HG03558 (cell line): ENCODE results near the gene NEAT1.
"Not testable (repeated sequence)": the region's sequence is repeated elsewhere in the genome, so short reads cannot be mapped to it uniquely, and the experiment has no call there.

Experiments used
- ATAC-seq: cut with Tn5 transposase; IDR thresholded peaks from one replicate; pipeline ENCODE4 v1.9.1; 2021; ENCODE audit warnings: moderate number of reproducible peaks; ENCODE audit not compliant: unreplicated experiment; ENCODE audit errors: extremely low read depth

NEAT1 gene

GRCh38 chr11:65445604-65446445, 23.2 kb downstream of the NEAT1 start:
- no peak for ATAC-seq

DNA sequence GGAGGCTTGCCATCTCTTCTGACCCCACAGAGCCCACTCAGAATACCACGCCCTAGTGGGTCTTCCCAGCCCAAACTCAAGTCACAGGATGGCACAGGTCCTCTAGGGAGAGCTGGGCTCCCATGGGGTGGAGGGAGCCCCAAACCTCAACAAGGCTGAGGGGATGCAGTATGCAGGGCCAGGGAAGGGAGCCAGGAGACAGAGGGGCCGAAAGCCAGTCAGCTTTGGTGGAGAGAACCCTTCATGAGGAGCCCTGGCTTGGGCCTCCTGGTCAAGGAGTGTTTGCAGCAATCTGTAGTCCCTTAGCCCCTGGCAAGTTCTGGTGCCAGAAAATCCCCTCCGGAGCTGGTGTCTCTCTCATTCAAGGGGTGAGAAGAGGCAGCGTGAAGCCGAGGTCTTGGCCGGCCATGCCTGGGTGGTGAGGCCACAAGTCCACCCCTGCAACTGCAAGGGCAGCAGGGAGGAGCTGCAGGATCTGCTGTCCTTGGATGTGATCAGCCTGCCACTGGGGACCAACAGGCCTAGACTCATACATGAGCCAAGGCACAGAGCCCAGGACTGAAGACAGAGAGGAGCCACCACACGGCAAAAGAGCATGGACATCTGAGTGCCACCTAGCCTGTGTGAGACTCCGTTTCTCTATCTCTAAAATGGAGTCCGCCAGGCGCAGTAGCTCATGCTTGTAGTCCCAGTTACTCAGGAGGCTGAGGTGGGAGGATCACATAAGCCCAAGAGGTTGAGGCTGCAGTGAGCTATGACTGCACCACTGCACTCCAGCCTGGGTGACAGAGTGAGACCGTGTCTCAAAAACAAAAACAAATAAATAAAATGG, 24.1 kb downstream of the NEAT1 start:
- ATAC-seq = no peak

GRCh38 chr11:65448074-65448417, 25.4 kb downstream of the NEAT1 start:
- no peak for ATAC-seq

GRCh38 chr11:65448418-65449105, 26.0 kb downstream of the NEAT1 start:
- ATAC-seq = no peak

DNA sequence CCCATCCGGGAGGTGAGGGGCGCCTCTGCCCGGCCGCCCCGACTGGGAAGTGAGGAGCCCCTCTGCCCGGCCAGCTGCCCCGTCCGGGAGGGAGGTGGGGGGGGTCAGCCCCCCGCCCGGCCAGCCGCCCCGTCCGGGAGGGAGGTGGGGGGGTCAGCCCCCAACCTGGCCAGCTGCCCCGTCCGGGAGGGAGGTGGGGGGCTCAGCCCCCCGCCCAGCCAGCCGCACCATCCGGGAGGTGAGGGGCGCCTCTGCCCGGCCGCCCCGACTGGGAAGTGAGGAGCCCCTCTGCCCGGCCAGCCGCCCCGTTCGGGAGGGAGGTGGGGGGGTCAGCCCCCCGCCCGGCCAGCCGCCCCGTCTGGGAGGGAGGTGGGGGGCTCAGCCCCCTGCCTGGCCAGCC, 28.7 kb downstream of the NEAT1 start:
- not testable (repeated sequence) for ATAC-seq

GRCh38 chr11:65452259-65452658, 29.7 kb downstream of the NEAT1 start:
- not testable (repeated sequence) for ATAC-seq

GRCh38 chr11:65452806-65453490, 30.4 kb downstream of the NEAT1 start:
- no peak for ATAC-seq

DNA sequence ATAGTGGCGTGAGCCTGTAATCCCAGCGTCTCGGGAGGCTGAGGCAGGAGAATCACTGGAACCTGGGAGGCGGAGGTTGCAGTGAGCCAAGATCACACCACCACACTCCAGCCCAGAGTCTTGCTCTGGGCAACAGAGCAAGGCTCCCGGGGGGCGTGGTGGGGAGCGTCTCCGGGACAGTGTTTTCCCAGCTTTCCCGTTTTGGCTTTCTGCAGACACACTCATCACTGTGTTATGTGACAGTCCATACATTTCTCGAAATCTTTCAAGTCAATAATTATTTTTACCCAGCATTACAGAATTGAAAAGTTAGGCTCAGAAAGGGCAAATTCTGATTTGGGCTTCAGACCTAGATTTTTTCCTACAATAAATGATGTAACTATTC, 31.7 kb downstream of the NEAT1 start:
- ATAC-seq = no peak

DNA sequence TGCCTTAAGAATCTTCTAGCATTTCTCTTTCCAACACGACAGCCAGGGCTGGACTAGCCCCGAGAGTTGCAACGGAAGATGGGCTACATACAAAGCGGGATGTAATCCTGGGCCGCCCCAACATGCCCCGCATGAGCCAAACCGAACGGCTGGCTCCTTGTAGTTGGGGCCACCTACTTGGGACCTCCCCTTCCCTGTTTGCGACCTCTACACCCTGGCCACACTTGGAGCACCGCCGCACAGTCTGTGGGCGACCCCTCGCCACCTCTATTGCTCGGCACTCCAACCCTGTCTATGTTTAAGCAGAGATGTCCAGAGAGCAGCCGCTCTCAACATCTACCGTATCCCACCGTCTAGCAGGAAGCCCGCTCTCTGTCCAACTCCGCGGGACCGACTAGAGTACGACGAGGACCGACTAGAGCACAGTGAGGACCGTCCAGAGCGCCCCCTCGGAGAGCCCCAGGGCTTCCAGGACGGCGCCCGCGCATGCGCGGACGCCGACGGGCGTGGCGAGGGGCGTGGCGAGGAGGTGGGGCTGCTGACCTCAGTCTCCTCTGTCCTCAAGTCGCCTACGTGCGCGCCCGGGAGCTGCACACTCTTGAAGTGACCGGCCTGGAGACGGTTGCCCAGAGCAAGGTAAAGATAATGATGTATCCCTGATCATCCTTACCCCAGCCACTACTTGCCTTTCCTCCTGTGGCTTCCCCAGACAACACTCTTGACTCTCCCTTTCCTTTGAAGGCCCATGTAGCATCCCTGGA, 32.3 kb downstream of the NEAT1 start:
- ATAC-seq = peak; percentile 54

DNA sequence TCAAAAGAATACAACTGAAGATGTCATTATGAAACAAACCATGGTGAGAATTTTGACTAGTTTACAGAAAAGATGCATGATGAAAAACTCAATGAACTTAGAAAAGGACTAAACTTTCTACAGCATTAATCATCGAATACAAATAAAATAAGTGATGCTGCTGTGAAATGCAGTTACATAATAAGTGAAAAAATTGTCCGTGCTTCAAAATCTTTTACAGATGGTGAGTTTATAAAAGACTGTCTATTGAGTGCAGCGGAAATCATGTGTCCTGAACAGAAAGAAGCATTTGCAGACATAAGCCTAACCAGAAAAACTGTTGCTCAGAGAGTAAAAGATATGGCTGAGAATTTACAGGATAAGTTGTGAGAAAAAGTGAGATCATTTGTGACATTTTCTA, 33.8 kb downstream of the NEAT1 start:
- no peak for ATAC-seq

DNA sequence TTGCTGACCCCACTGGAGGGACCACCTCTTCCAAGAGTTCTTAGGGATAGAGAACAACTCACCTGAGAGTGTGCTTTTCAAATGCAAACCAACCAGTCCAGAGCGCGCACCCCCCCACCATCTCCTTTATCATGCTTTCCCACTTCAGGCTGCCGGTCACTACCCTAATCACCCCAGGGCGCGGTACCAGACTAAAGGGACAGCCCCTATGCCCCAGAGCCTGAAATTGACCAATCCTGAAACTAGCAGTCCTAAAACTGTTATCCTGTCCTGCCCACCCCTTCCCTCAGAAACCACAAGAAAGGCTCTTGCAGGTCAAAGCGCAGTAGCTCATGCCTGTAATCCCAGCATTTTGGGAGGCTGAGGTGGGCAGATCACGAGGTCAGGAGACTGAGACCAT, 37.0 kb downstream of the NEAT1 start:
- ATAC-seq = no peak

GRCh38 chr11:65465471-65465870, 42.9 kb downstream of the NEAT1 start:
- ATAC-seq = not testable (repeated sequence)

- not testable (repeated sequence) for ATAC-seq
Observed at GRCh38 chr11:65467306-65467705, 44.7 kb downstream of the NEAT1 start.

- ATAC-seq = no peak
Observed at GRCh38 chr11:65468874-65469333, 46.3 kb downstream of the NEAT1 start.

DNA sequence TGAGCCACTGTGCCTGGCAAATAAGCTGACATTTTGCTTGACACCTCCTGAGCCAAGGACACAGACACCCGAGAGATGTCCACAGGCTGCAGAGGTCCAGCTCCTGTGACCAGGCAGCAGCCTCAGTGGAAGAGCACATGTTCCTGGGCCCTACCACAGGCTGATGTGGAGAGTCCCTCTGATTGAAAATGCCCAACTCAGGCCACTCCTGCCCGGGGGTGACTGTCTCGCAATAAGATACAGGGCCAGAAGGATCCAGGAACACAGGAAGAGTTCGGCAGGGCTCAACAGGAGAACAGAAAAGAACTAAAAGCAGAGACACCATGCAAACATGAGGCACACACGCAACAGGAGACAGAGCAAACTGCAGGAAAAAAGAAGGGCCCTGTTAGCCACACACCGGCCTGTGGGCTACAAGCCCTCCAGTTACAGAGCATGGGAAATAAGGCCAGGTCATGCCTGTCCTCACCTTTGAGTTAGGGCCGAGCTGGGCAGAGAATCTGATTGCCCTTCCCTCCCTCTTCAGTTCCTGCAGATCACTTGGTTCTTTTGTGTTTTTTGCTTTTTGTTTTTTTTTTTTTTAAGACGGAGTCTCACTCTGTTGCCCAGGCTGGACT, 47.9 kb downstream of the NEAT1 start:
- ATAC-seq = no peak

DNA sequence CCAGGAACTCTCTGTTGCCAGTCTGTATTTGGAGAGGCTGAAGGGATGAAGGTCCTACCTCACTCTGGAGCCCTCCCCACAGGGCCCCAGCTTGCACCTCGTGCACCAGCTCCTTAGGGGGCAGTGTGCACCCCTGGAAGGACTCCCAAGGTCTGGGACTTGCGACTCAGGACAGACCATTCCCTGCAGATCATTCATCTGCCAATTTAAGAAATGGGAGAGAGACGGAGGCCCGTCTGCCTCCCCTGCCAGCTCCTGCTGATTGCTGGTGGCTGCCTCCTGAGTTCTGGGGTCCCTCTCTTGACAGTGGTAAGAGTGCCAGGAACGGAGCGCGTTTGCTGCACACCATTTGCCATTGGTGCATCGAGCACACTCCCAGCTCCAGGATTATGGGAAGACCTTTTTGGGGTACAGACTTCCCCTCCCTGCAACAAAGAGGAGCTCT, 48.9 kb downstream of the NEAT1 start:
- no peak for ATAC-seq

DNA sequence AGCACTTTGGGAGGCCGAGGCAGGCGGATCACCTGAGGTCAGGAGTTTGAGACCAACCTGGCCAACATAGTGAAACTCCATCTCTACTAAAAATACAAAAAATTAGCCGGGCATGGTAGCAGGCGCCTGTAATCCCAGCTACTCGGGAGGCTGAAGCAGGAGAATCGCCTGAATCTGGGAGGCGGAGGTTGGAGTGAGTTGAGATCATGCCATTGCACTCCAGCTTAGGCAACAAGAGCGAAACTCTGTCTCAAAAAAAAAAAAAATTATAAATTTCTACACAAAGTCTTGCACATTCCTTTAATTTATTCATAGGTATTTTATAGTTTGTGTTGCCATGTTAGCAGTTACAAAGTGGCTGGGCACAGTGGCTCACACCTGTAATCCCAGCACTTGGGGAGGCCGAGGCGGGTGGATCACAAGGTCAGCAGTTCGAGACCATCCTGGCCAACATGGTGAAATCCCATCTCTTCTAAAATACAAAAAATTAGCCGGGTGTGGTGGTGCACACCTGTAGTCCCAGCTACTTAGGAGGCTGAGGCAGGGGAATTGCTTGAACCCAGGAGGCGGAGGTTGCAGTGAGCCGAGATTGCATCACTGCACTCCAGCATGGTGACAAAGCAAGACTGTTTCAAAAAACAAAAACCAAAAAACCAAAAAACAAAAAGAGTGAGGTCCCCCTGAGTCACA, 50.1 kb downstream of the NEAT1 start:
- ATAC-seq = not testable (repeated sequence)

DNA sequence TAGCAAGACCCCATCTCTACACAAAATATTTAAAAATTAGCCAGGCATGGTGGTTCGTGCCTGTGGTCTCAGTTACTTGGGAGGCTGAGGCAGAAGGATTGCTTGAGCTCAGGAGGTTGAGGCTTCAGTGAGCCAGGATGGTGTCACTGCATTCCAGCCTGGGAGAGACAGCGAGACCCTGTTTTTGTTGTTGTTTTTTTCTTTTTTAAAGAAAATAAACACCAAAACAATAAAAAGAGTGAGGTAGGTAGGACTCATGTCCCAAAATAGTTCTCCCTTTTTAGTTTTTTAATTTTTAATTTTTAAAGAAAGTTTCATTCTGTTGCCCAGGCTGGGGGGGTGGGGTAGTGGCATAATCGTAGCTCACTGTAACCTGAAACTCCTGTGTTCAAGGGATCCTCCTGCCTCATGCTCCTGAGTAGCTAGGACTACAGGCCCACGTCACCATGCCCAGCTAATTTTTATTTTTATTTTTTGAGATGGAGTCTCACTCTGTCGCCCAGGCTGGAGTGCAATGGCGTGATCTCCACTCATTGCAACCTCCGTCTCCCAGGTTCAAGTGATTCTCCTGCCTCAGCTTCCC, 50.8 kb downstream of the NEAT1 start:
- ATAC-seq = no peak
